ENCODE measurements around the gene NEB. TPM values are rescaled to one million over a fixed set of nuclear protein-coding genes. Genes with fewer than 3 reads are reported as not detected.

The NEB gene
- total and polyA plus RNA-seq, 2 of the 13 experiments (the other 11 are each of a cell fraction or from before 2014, with no cell fraction given): 0.21 to 0.24 TPM

DNA sequence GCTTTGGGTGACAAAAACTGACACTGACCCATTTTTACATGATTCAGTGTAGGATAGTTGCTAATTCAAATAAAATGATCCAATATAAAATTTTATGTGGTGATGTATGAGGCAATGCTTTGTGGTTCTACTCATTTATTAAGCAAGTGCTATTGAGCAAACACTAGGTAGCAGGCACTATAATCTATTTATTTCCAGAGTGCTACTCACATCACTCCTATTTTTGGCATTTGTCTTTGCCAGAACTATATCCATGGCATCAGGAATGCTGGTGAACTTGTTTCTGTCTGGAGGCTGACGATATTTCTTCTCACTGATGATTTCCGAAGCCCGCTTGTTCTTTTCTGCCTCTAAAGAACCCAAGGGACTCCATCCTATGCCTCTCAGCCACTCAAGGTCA, 84.3 kb downstream of the NEB start:
- no peak for TF ChIP-seq ZNF816 (CRISPR knock-in tag; IDR thresholded peaks at IDR 0.05; ENCODE audit: borderline replicate concordance)
- no peak for TF ChIP-seq ZNF605 (CRISPR knock-in tag; IDR thresholded peaks at IDR 0.05)
- no TSS peak for BruUV-seq (replicated peaks)
- intact Hi-C loops (cut with micrococcal nuclease; ENCODE audit: unreplicated experiment): no loop called here

DNA sequence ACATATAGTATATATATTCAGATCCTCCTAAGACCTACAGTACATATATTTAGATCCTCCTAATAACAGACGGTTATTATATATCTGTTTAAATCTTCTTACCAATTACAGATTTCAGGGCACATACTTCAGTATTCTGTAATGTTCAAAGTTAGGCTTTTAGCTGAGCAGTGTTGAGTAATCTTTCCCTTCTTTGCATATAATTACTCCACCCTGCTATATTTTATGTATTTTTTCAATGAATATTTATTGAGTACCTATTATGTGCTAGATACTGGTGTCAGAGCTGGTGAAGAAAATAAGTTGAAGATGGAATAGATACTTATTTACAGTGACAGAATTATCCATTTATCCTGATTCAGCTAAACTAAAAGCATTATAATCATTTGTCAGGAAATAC, 84.9 kb downstream of the NEB start:
- Histone ChIP-seq H3K36me3 (replicated peaks in 1 of 2; ENCODE audit: control insufficient read depth in 1 of 2, insufficient read depth in 2 of 2, low read length in 2 of 2) (no peaks in the 10 kb centered on the region), H2AFZ (ENCODE audit: low read length) (no peak overlapping the region), H3K4me2 (ENCODE audit: low read depth, low read length) (no peak overlapping the region), H3K4me3 (replicated peaks in 1 of 3; ENCODE audit: insufficient read depth in 1 of 3, low read depth in 2 of 3, low read length in 3 of 3) (no peak overlapping the region), H3K27me3 (ENCODE audit: control insufficient read depth in 1 of 2, insufficient read depth in 2 of 2, low read length in 2 of 2) (no peaks in the 10 kb centered on the region; a peak in 1 of 5 replicates), H3K27ac (ENCODE audit: extremely low read length, insufficient read depth, low read length) (no peak overlapping the region), H3K4me1 (ENCODE audit: insufficient read depth, low read length) (no peaks in the 10 kb centered on the region), H3K9me3 (ENCODE audit: low read length) (no peaks in the 10 kb centered on the region), H4K20me1 (ENCODE audit: insufficient read depth, low read length) (no peaks in the 10 kb centered on the region), H3K9ac (ENCODE audit: insufficient read depth, low read depth, low read length) (no peak overlapping the region), H3K79me2 (ENCODE audit: insufficient read depth, low read length) (no peaks in the 10 kb centered on the region)
- 2% methylated on average over 1 of the region's 1 CpG for WGBS (ENCODE audit: low lambda C conversion rate)
- DNase-seq (ENCODE audit: low spot score): no peak
- FAIRE-seq: no peak
- ChIA-PET POLR2A (no interaction called here), CTCF (ENCODE audit: low intra/inter-chr PET ratio, low total read pairs) (no interaction called here)
- ATAC-seq: no peak
- TF ChIP-seq ZNF788 (CRISPR knock-in tag; IDR thresholded peaks at IDR 0.05; ENCODE audit: borderline replicate concordance) (no peak), HNRNPLL (IDR thresholded peaks at IDR 0.05; ENCODE audit: low read depth, low read length, poor library complexity, severe bottlenecking) (no peak), CEBPB (IDR thresholded peaks at IDR 0.05; ENCODE audit: borderline replicate concordance, low read depth, low read length) (no peak), MAFK (conservative IDR thresholded peaks at IDR 0.05 in 1 of 2, IDR thresholded peaks at IDR 0.05 in 1 of 2; ENCODE audit: low read length in 2 of 2) (peak in 1 of 2 experiments; percentile 40; a peak in 2 of 4 replicates), NKX3-1 (CRISPR knock-in tag; IDR thresholded peaks at IDR 0.05) (no peak), ZNF33B (CRISPR knock-in tag; IDR thresholded peaks at IDR 0.05) (no peak), ZNF501 (CRISPR knock-in tag; IDR thresholded peaks at IDR 0.05) (no peak)
- no TSS peak for BruUV-seq (replicated peaks)
- intact Hi-C loops (cut with micrococcal nuclease; ENCODE audit: unreplicated experiment) (no loop called here), in situ Hi-C loops (cut with HindIII; ENCODE audit: extremely low pct_ligation_motif_present, low pct_unique_long_range_greater_than_20kb) (loop anchor here (25.0 kb wide), 1 partner anchor 363 kb away; no protein-coding TSS in a partner anchor)

More for the DNA sequence above, 84.3 kb downstream of the NEB start:
- H3K9me3 ChIP-seq (ENCODE audit: low read length): no peaks in the 10 kb centered on the region
- no peaks in the 10 kb centered on the region; a peak in 1 of 5 replicates for H3K27me3 ChIP-seq (ENCODE audit: control insufficient read depth in 1 of 2, insufficient read depth in 2 of 2, low read length in 2 of 2)
- H3K79me2 ChIP-seq (ENCODE audit: insufficient read depth, low read length): no peaks in the 10 kb centered on the region
- no peak overlapping the region for H3K9ac ChIP-seq (ENCODE audit: insufficient read depth, low read depth, low read length)
- H4K20me1 ChIP-seq (ENCODE audit: insufficient read depth, low read length): no peaks in the 10 kb centered on the region
- H3K36me3 ChIP-seq (replicated peaks in 1 of 2; ENCODE audit: control insufficient read depth in 1 of 2, insufficient read depth in 2 of 2, low read length in 2 of 2): no peaks in the 10 kb centered on the region
- FAIRE-seq: no peak
- H3K4me3 ChIP-seq (replicated peaks in 1 of 3; ENCODE audit: insufficient read depth in 1 of 3, low read depth in 2 of 3, low read length in 3 of 3): no peak overlapping the region
- no peak for DNase-seq (ENCODE audit: low spot score)
- ChIA-PET POLR2A (no interaction called here), CTCF (ENCODE audit: low intra/inter-chr PET ratio, low total read pairs) (no interaction called here)
- no peak overlapping the region for H2AFZ ChIP-seq (ENCODE audit: low read length)
- H3K4me2 ChIP-seq (ENCODE audit: low read depth, low read length): no peak overlapping the region
- H3K27ac ChIP-seq (ENCODE audit: extremely low read length, insufficient read depth, low read length): no peak overlapping the region
- H3K4me1 ChIP-seq (ENCODE audit: insufficient read depth, low read length): no peaks in the 10 kb centered on the region
- in situ Hi-C loops (cut with HindIII; ENCODE audit: extremely low pct_ligation_motif_present, low pct_unique_long_range_greater_than_20kb): loop anchor here (25.0 kb wide), 1 partner anchor 362 kb away; no protein-coding TSS in a partner anchor
- 47% methylated on average over 3 of the region's 3 CpGs for WGBS (ENCODE audit: low lambda C conversion rate)
- ATAC-seq: no peak
